Adrenal gland (tissue), 5 donors: ENCODE data around the gene PPP1R16B.

Experiments used
- POLR2A ChIP-seq, 2 donors: fragments of 450-650 bp; IDR thresholded peaks; one replicate each; pipeline ENCODE4 v1.6.1; 2017; ENCODE audit warnings: antibody characterized with exemption in 2 of 2, mild to moderate bottlenecking in 2 of 2, moderate library complexity in 1 of 2
- TF ChIP-seq, protein P1 (sequence below), 6 experiments: fragments of 450-650 bp in 4 of 6; fragments of 200-600 bp in 2 of 6; sonication (generic) in 1 of 6; IDR thresholded peaks; 1 replicate in 5 of 6; 2 replicates in 1 of 6; pipeline versions ENCODE4 v1.5.1 to v1.8.0; 2016 to 2021; ENCODE audit warnings: antibody characterized with exemption in 6 of 6, mild to moderate bottlenecking in 2 of 6, moderate library complexity in 1 of 6
- donor health status: DM: no; HTN: no; CAD: no.

GRCh38 chr20:38937978-38938473 lies 132.5 kb downstream of the PPP1R16B start:
- TF ChIP-seq, protein P1, sequence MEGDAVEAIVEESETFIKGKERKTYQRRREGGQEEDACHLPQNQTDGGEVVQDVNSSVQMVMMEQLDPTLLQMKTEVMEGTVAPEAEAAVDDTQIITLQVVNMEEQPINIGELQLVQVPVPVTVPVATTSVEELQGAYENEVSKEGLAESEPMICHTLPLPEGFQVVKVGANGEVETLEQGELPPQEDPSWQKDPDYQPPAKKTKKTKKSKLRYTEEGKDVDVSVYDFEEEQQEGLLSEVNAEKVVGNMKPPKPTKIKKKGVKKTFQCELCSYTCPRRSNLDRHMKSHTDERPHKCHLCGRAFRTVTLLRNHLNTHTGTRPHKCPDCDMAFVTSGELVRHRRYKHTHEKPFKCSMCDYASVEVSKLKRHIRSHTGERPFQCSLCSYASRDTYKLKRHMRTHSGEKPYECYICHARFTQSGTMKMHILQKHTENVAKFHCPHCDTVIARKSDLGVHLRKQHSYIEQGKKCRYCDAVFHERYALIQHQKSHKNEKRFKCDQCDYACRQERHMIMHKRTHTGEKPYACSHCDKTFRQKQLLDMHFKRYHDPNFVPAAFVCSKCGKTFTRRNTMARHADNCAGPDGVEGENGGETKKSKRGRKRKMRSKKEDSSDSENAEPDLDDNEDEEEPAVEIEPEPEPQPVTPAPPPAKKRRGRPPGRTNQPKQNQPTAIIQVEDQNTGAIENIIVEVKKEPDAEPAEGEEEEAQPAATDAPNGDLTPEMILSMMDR (IDR thresholded peaks at IDR 0.05), result no peak
- no peak for TF ChIP-seq POLR2A (IDR thresholded peaks at IDR 0.05)
